ENCODE results near the gene CDKL1. TPM values are rescaled to one million over a fixed set of nuclear protein-coding genes. Genes with fewer than 3 reads are reported as not detected.

The CDKL1 gene
- total and polyA plus RNA-seq, 2 donors (not counting 3 experiments of a cell fraction or from before 2014, with no cell fraction given), result 2.6 to 9.7 TPM

DNA sequence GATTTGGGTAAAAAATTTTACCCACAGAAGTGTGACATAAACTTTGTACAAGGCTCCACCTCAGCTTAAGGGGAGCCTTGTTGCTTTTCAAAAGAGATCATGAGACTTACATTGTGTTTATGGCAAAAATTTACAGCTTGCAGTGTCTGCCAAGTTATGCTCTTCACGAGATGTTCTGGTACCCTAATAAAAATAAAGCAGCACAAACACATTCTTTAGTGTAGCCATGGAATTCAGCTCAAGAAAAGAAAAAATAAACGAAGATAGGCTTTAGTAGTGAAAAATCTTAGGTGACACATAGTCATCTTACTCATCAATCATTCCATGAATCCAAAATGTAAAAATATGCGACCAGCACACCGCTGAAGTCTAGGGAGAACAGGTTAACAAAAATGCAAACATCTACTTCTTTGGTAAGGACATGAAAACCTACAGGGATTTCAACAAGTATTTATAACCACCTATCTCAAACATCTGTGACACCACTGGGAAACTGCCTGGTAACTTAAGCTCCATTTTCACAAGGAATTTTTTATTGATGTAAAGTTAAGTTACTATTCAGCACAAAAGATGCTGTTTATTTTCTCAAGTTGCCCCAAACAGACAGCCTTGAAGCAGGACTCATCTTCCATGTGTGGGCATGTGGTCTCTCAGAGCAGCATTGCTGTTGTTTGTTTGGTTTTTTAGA, 51.7 kb downstream of the CDKL1 start:
- Histone ChIP-seq H3K4me2 (ENCODE audit: insufficient read depth, low read length) (no peak overlapping the region), H4K20me1 (replicated peaks; ENCODE audit: control insufficient read depth, extremely low read depth, insufficient read depth, low read length) (no peaks in the 10 kb centered on the region), H2AFZ (ENCODE audit: low read depth, low read length) (no peak overlapping the region), H3K4me3 (replicated peaks in 1 of 3; ENCODE audit: insufficient read depth in 1 of 3, low read depth in 1 of 3, low read length in 3 of 3) (no peak overlapping the region), H3K79me2 (ENCODE audit: control insufficient read depth, insufficient read depth, low read length) (no peaks in the 10 kb centered on the region), H3K9me1 (replicated peaks; ENCODE audit: control insufficient read depth, extremely low read depth, insufficient read depth, low read length) (no peaks in the 10 kb centered on the region), H3K27me3 (ENCODE audit: control insufficient read depth in 2 of 2, insufficient read depth in 2 of 2, low read length in 2 of 2) (no peaks in the 10 kb centered on the region), H3K27ac (ENCODE audit: insufficient read depth, low read depth, low read length) (no peak overlapping the region), H3K36me3 (ENCODE audit: control insufficient read depth in 2 of 2, extremely low read depth in 1 of 2, insufficient read depth in 2 of 2, low read length in 2 of 2) (no peaks in the 10 kb centered on the region), H3K9me3 (replicated peaks; ENCODE audit: control insufficient read depth, insufficient read depth, low read length) (no peaks in the 10 kb centered on the region), H3K9ac (replicated peaks; ENCODE audit: extremely low read depth, insufficient read depth, low read length) (no peak overlapping the region), H3K4me1 (ENCODE audit: control insufficient read depth, extremely low read depth, insufficient read depth, low read length) (peaks cover 34% of the 10 kb centered on the region)
- ChIA-PET CTCF (interaction anchor here (0.9 to 2.2 kb wide), 6 partner anchors 10 to 369 kb away, joined by 3 to 9 read pairs (median 3); no protein-coding TSS in a partner anchor), POLR2A (no interaction called here)
- dilution Hi-C loops (cut with MboI; ENCODE audit: extremely low pct_ligation_motif_present, low sequenced_read_pairs), result no loop called here
- BruUV-seq (replicated peaks), result no TSS peak
- FAIRE-seq, result no peak
- intact Hi-C loops (cut with micrococcal nuclease), result no loop called here
- no peak for TF ChIP-seq GATA2 (IDR thresholded peaks at IDR 0.05; ENCODE audit: insufficient read depth, insufficient read length, low read depth, low read length)
- TF ChIP-seq JUN (IDR thresholded peaks at IDR 0.05; ENCODE audit: borderline replicate concordance, insufficient read depth, insufficient read length, low read depth), result no peak
- no peak for TF ChIP-seq POLR2AphosphoS5 (IDR thresholded peaks at IDR 0.05; ENCODE audit: insufficient read depth, low read depth, low read length)
- TF ChIP-seq, protein P1, sequence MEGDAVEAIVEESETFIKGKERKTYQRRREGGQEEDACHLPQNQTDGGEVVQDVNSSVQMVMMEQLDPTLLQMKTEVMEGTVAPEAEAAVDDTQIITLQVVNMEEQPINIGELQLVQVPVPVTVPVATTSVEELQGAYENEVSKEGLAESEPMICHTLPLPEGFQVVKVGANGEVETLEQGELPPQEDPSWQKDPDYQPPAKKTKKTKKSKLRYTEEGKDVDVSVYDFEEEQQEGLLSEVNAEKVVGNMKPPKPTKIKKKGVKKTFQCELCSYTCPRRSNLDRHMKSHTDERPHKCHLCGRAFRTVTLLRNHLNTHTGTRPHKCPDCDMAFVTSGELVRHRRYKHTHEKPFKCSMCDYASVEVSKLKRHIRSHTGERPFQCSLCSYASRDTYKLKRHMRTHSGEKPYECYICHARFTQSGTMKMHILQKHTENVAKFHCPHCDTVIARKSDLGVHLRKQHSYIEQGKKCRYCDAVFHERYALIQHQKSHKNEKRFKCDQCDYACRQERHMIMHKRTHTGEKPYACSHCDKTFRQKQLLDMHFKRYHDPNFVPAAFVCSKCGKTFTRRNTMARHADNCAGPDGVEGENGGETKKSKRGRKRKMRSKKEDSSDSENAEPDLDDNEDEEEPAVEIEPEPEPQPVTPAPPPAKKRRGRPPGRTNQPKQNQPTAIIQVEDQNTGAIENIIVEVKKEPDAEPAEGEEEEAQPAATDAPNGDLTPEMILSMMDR (IDR thresholded peaks at IDR 0.05; ENCODE audit: extremely low read depth in 1 of 2, insufficient read depth in 1 of 2, low read depth in 1 of 2, low read length in 2 of 2), result no peak
- TF ChIP-seq MYC (IDR thresholded peaks at IDR 0.05; ENCODE audit: low read depth, low read length), result no peak
- no peak for TF ChIP-seq EZH2 (IDR thresholded peaks at IDR 0.05; ENCODE audit: borderline replicate concordance, low read depth, low read length, severe bottlenecking)
- TF ChIP-seq FOS (IDR thresholded peaks at IDR 0.05; ENCODE audit: borderline replicate concordance, insufficient read depth, low read length), result no peak
- no peak for TF ChIP-seq POLR2A (IDR thresholded peaks at IDR 0.05; ENCODE audit: low read depth, low read length)
- TF ChIP-seq, protein P2, sequence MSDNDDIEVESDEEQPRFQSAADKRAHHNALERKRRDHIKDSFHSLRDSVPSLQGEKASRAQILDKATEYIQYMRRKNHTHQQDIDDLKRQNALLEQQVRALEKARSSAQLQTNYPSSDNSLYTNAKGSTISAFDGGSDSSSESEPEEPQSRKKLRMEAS (IDR thresholded peaks at IDR 0.05; ENCODE audit: insufficient read depth, insufficient read length), result no peak
- DNase-seq (ENCODE audit: low read depth, low spot score), result peak; percentile 22

Measured in endothelial cell of umbilical vein (primary cell).